Measurements from ENCODE around the gene POLR3G.
A peak's percentile ranks its signal among the peaks of the same experiment; 100 is the strongest.

The POLR3G gene

DNA sequence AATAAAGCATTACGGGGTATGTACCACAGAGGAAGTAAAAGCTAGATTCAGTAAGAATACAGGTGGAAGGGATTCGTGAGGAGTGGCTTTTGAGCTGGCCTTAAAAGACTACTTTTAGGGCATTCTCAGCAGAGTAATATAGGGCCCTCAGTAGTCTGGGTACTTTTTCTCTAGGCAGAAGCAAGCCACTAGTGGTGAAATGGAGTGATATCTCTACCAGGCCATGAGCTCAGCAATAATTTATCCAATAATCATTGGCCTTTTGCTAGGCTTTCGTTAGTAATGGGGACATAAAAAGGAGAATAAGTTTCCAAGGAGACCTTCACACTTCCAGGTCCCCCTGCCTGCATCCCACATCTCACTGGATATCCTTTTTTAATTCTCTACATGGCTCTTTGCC lies 1.7 kb downstream of the POLR3G start:
- no peak overlapping the region for H3K9ac ChIP-seq (ENCODE audit: low read depth, low read length)
- H3K27me3 ChIP-seq (ENCODE audit: control insufficient read depth, insufficient read depth, low read length) = no peaks in the 10 kb centered on the region
- H3K36me3 ChIP-seq (ENCODE audit: control insufficient read depth, insufficient read depth, low read length) = peaks cover 19% of the 10 kb centered on the region
- peak overlapping the region; percentile 93 for H3K27ac ChIP-seq (ENCODE audit: low read depth, low read length)
- H3K4me1 ChIP-seq (ENCODE audit: control insufficient read depth, insufficient read depth, low read length) = peaks cover 39% of the 10 kb centered on the region
- H3K9me3 ChIP-seq (ENCODE audit: control insufficient read depth, insufficient read depth, low read length) = no peaks in the 10 kb centered on the region
- peak overlapping the region; percentile 81 for H3K4me3 ChIP-seq (ENCODE audit: low read depth, low read length)

DNA sequence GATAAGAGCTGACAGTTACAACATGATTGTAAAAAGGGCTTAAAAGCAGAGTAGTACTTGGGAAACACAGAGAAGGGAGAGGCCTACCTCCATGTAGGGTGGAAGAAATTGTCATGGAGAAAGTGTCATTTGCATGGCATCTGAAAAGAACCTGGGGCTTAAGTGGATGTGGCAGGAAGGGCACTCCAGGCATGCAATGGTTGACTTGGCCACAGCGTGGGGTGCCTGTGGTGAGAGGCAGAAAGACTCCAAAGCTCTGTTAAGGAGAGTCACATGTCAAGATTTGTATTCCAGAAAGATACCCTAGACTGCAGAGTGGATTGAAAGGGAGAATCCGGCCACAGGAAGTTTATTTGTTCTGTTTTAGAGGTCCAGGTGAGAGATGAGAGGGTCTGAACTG lies 2.4 kb downstream of the POLR3G start:
- H3K27me3 ChIP-seq (ENCODE audit: control insufficient read depth, insufficient read depth, low read length) = no peaks in the 10 kb centered on the region
- peak overlapping the region; percentile 93 for H3K27ac ChIP-seq (ENCODE audit: low read depth, low read length)
- peak overlapping the region; percentile 81 for H3K4me3 ChIP-seq (ENCODE audit: low read depth, low read length)
- no peak overlapping the region for H3K9ac ChIP-seq (ENCODE audit: low read depth, low read length)
- peaks cover 39% of the 10 kb centered on the region for H3K4me1 ChIP-seq (ENCODE audit: control insufficient read depth, insufficient read depth, low read length)
- H3K9me3 ChIP-seq (ENCODE audit: control insufficient read depth, insufficient read depth, low read length) = no peaks in the 10 kb centered on the region
- H3K36me3 ChIP-seq (ENCODE audit: control insufficient read depth, insufficient read depth, low read length) = peaks cover 26% of the 10 kb centered on the region

DNA sequence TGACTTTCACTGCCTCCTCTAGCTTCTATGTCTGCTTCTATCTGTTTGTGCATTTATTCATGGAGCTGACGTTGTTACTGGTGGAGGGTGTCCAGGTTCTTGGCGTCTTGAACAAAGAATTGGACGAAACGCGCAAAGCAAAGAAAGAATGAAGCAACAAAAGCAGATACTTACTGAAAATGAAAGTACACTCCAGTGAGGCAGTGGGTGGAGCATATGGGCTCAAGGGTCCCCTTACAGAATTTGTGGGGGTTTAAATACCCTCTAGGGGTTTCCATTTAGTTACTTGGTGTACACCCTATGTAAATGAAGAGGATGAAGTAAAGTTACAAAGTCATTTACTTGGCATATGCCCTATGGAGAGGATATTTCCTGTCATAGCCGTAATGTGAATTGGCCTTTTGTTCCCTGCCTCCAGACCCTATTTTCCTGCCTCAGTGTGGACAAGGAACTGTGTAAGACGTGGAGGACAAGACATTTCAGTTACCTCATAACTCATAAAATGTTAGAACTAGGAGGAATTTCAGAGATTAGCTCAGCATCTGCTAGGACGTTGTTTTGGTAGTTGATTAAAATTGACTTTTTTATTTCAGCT lies 3.1 kb downstream of the POLR3G start:
- peak overlapping the region; percentile 81 for H3K4me3 ChIP-seq (ENCODE audit: low read depth, low read length)
- H3K27me3 ChIP-seq (ENCODE audit: control insufficient read depth, insufficient read depth, low read length) = no peaks in the 10 kb centered on the region
- H3K36me3 ChIP-seq (ENCODE audit: control insufficient read depth, insufficient read depth, low read length) = peaks cover 28% of the 10 kb centered on the region
- H3K4me1 ChIP-seq (ENCODE audit: control insufficient read depth, insufficient read depth, low read length) = peaks cover 36% of the 10 kb centered on the region
- peak overlapping the region; percentile 93 for H3K27ac ChIP-seq (ENCODE audit: low read depth, low read length)
- no peaks in the 10 kb centered on the region for H3K9me3 ChIP-seq (ENCODE audit: control insufficient read depth, insufficient read depth, low read length)
- H3K9ac ChIP-seq (ENCODE audit: low read depth, low read length) = no peak overlapping the region

DNA sequence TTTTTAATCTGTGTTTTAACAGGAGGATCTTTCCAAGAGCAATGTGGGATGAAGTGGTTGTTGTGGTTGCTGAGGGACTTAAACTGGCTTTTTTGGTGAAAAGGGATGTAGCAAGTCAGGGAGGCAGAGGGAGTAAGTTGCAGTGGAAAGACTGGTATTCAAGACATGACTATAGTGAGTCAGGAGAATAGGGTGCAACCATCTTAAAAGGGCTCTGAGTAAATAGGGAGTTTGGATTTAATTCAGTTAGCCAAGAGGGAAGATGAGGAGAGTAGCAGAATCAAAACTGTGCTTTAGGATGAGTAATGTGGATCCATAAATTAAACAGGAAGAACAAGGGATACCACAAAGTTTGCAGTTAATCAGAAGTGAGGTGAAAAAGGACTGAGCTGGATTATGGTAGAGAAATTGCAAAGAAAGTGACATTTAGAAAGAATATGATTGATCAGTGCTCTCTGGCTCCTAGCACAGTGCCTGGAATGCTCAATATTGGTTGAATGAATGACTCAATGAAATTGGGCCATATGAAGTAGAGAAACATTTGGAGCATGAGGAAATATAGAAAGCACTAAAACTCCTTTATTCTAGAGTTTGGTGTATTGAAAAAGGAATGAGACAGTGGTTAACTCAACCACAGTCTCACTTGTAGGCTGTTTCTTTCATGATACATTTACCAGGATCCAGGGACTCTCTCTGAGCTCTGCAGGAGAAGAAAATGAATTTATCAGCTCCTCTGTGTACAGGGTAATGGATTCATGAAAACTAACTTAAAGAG lies 5.1 kb downstream of the POLR3G start:
- Histone ChIP-seq H3K27ac (ENCODE audit: low read depth, low read length) (no peak overlapping the region), H3K36me3 (ENCODE audit: control insufficient read depth, insufficient read depth, low read length) (peaks cover 34% of the 10 kb centered on the region), H3K4me1 (ENCODE audit: control insufficient read depth, insufficient read depth, low read length) (peaks cover 47% of the 10 kb centered on the region), H3K4me3 (ENCODE audit: low read depth, low read length) (no peak overlapping the region), H3K9me3 (ENCODE audit: control insufficient read depth, insufficient read depth, low read length) (no peaks in the 10 kb centered on the region), H3K9ac (ENCODE audit: low read depth, low read length) (no peak overlapping the region), H3K27me3 (ENCODE audit: control insufficient read depth, insufficient read depth, low read length) (no peaks in the 10 kb centered on the region)

DNA sequence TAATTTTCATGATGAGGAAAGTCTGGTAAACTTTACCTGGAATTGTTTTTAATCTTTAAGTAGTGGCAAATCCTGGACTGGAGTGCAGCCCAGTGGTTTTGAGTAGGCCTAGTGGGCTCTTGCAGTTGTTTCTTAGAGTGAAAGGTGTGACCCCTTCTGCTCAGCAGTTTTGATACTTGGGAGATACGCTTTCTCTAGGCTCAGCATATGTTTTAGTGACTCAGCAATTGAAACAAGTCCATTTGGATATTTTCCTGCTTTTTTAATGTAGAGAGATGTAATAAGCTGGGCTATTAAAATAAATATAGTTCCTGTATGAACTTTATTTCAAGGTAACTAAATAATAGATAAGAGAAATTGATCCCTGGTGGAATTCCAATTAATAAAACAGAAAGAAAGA lies 6.0 kb downstream of the POLR3G start:
- no peak overlapping the region for H3K4me3 ChIP-seq (ENCODE audit: low read depth, low read length)
- H3K27ac ChIP-seq (ENCODE audit: low read depth, low read length) = no peak overlapping the region
- H3K9me3 ChIP-seq (ENCODE audit: control insufficient read depth, insufficient read depth, low read length) = no peaks in the 10 kb centered on the region
- H3K27me3 ChIP-seq (ENCODE audit: control insufficient read depth, insufficient read depth, low read length) = no peaks in the 10 kb centered on the region
- H3K4me1 ChIP-seq (ENCODE audit: control insufficient read depth, insufficient read depth, low read length) = peaks cover 50% of the 10 kb centered on the region
- 0 out of 2 replicates have a peak overlapping the region, but pooled peaks have one; percentile 19 for H3K9ac ChIP-seq (ENCODE audit: low read depth, low read length)
- H3K36me3 ChIP-seq (ENCODE audit: control insufficient read depth, insufficient read depth, low read length) = peaks cover 43% of the 10 kb centered on the region

DNA sequence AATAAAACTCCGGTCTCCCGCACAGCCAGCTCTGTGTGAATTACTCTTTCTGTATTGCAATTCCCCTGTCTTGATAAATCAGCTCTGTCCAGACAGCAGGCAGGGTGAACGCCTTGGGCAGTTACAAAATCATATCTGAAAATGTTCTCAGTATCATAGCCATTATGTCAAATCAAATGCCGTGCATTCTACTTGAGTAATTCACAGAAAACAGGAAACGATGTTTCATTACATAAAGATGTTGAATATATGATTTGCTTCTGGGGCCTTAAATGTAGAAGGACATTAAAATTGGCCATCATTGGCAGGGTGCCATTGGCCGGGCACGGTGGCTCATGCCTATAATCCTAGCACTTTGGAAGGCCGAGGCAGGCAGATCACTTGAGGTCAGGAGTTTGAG lies 8.5 kb downstream of the POLR3G start:
- Histone ChIP-seq H3K9me3 (ENCODE audit: control insufficient read depth, insufficient read depth, low read length) (no peaks in the 10 kb centered on the region), H3K27ac (ENCODE audit: low read depth, low read length) (no peak overlapping the region), H3K4me3 (ENCODE audit: low read depth, low read length) (no peak overlapping the region), H3K4me1 (ENCODE audit: control insufficient read depth, insufficient read depth, low read length) (peaks cover 26% of the 10 kb centered on the region), H3K27me3 (ENCODE audit: control insufficient read depth, insufficient read depth, low read length) (no peaks in the 10 kb centered on the region), H3K36me3 (ENCODE audit: control insufficient read depth, insufficient read depth, low read length) (peaks cover 65% of the 10 kb centered on the region), H3K9ac (ENCODE audit: low read depth, low read length) (no peak overlapping the region)

DNA sequence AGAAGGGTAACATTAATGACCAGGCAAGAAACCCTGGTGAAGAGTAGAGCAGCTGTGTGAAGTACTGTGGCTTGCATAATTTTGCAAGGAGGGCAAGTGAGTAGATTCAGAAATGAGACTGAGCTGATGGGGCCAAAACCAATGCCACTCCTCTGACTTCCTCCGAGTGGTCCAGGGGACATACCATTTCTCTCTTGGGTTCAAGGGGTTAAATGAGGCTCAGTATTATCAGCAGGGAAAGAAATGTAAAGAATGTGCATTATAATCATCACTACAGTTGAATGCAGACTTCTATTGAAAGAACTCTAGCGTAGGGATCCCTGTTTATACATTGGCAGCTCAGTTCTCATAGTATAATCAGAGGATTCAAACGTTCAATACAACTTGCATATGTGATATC lies 9.9 kb downstream of the POLR3G start:
- H3K4me1 ChIP-seq (ENCODE audit: control insufficient read depth, insufficient read depth, low read length) = peaks cover 21% of the 10 kb centered on the region
- no peaks in the 10 kb centered on the region for H3K27me3 ChIP-seq (ENCODE audit: control insufficient read depth, insufficient read depth, low read length)
- H3K36me3 ChIP-seq (ENCODE audit: control insufficient read depth, insufficient read depth, low read length) = peaks cover 72% of the 10 kb centered on the region
- H3K9ac ChIP-seq (ENCODE audit: low read depth, low read length) = no peak overlapping the region
- no peak overlapping the region for H3K4me3 ChIP-seq (ENCODE audit: low read depth, low read length)
- H3K27ac ChIP-seq (ENCODE audit: low read depth, low read length) = no peak overlapping the region
- no peaks in the 10 kb centered on the region for H3K9me3 ChIP-seq (ENCODE audit: control insufficient read depth, insufficient read depth, low read length)

DNA sequence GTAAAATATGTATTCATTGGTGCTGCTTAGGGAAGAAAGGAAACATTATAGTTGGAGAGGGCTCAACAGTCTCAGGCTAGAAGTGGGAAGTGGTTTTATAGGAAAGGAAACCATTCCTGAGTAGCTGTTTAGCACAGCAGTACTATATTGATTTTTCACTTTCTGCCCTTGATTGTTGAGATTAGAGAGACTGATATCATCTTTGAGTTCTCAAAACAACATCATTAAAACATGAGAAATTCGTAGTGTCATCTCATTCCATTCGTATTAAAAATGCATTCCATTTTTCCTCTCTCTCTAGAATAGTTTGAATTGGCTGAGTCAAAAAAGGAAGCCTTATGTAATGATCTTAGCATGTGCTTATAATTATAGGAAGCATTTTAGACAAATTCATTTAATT lies 14.1 kb downstream of the POLR3G start:
- H3K4me1 ChIP-seq (ENCODE audit: control insufficient read depth, insufficient read depth, low read length) = peaks cover 13% of the 10 kb centered on the region; the same call in 1 of the 2 replicates
- H3K4me3 ChIP-seq (ENCODE audit: low read depth, low read length) = no peak overlapping the region
- no peaks in the 10 kb centered on the region for H3K9me3 ChIP-seq (ENCODE audit: control insufficient read depth, insufficient read depth, low read length)
- no peak overlapping the region for H3K27ac ChIP-seq (ENCODE audit: low read depth, low read length)
- no peak overlapping the region for H3K9ac ChIP-seq (ENCODE audit: low read depth, low read length)
- no peaks in the 10 kb centered on the region for H3K27me3 ChIP-seq (ENCODE audit: control insufficient read depth, insufficient read depth, low read length)
- H3K36me3 ChIP-seq (ENCODE audit: control insufficient read depth, insufficient read depth, low read length) = peaks cover 82% of the 10 kb centered on the region

DNA sequence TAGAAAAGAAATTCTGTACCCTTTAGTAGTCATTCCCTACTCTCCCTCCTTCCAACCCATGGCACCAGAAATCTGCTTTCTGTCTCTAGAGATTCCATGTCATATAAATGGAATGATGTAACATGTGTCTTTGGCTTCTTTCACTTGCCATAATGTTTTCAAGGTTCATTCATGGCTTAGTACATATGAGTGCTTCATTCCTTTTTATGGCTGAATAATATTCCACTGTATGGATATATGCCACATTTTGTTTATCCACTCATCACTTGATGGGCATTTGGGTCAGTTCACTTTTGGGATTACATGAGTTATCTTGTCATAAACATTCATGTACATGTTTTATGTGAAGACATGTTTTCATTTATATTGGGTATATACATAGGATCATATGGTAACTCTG lies 19.4 kb downstream of the POLR3G start:
- no peaks in the 10 kb centered on the region for H3K27me3 ChIP-seq (ENCODE audit: control insufficient read depth, insufficient read depth, low read length)
- no peak overlapping the region for H3K9ac ChIP-seq (ENCODE audit: low read depth, low read length)
- peaks cover 89% of the 10 kb centered on the region for H3K36me3 ChIP-seq (ENCODE audit: control insufficient read depth, insufficient read depth, low read length)
- H3K27ac ChIP-seq (ENCODE audit: low read depth, low read length) = no peak overlapping the region
- H3K4me1 ChIP-seq (ENCODE audit: control insufficient read depth, insufficient read depth, low read length) = no peaks in the 10 kb centered on the region
- H3K4me3 ChIP-seq (ENCODE audit: low read depth, low read length) = no peak overlapping the region
- H3K9me3 ChIP-seq (ENCODE audit: control insufficient read depth, insufficient read depth, low read length) = no peaks in the 10 kb centered on the region

DNA sequence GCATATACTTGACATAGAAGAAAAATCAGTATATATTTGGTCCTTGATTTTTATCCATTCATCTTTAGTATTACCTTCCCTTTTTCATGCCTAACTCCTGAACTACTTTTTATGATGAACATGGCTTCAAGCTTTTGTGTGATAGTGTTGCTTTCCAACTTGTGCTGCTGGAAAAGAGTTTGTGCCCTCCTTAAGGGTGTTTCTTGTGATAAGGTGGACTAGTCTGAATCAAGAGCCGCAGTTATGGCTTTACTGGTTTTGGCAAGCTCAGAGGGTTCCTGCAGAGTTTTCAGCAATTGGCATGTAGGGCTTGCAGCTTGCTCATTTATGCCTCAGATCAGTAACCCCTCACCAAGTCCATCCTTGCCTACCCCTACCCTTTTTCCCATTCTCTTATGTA lies 20.5 kb downstream of the POLR3G start:
- no peak overlapping the region for H3K9ac ChIP-seq (ENCODE audit: low read depth, low read length)
- no peaks in the 10 kb centered on the region for H3K9me3 ChIP-seq (ENCODE audit: control insufficient read depth, insufficient read depth, low read length)
- peaks cover 92% of the 10 kb centered on the region for H3K36me3 ChIP-seq (ENCODE audit: control insufficient read depth, insufficient read depth, low read length)
- no peak overlapping the region for H3K27ac ChIP-seq (ENCODE audit: low read depth, low read length)
- no peaks in the 10 kb centered on the region for H3K27me3 ChIP-seq (ENCODE audit: control insufficient read depth, insufficient read depth, low read length)
- H3K4me1 ChIP-seq (ENCODE audit: control insufficient read depth, insufficient read depth, low read length) = no peaks in the 10 kb centered on the region
- no peak overlapping the region for H3K4me3 ChIP-seq (ENCODE audit: low read depth, low read length)

DNA sequence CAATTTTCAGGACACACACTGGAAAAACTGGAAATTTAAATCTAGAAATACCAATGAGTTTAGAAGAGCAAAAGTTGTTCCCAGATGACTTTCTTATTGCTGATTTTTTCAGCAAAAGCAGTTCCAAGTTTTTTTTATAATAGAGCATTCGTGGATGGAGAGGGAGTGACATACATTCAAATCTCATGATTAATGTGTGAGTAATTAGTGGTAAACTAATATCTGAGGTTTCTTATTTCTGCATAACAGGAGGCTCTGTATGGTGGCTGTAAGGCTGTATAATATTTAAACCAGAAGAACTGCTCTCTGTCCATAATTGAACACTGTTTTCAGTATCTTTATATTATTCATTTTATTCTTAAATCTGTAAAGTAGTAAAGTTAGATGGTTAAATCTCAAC lies 28.9 kb downstream of the POLR3G start:
- H3K9ac ChIP-seq (ENCODE audit: low read depth, low read length) = no peak overlapping the region
- H3K27me3 ChIP-seq (ENCODE audit: control insufficient read depth, insufficient read depth, low read length) = no peaks in the 10 kb centered on the region
- H3K4me1 ChIP-seq (ENCODE audit: control insufficient read depth, insufficient read depth, low read length) = no peaks in the 10 kb centered on the region
- no peak overlapping the region for H3K27ac ChIP-seq (ENCODE audit: low read depth, low read length)
- H3K36me3 ChIP-seq (ENCODE audit: control insufficient read depth, insufficient read depth, low read length) = peaks cover 91% of the 10 kb centered on the region
- H3K4me3 ChIP-seq (ENCODE audit: low read depth, low read length) = no peak overlapping the region
- H3K9me3 ChIP-seq (ENCODE audit: control insufficient read depth, insufficient read depth, low read length) = no peaks in the 10 kb centered on the region
